ENCODE data around the gene ZNF708. TPM values are rescaled to one million over a fixed set of nuclear protein-coding genes. Genes with fewer than 3 reads are reported as not detected.

The ZNF708 gene
- total and polyA plus RNA-seq, 9 of the 15 experiments (the other 6 are each of a cell fraction or from before 2014, with no cell fraction given) = 2.9 to 11.9 (median 6.7) TPM

GRCh38 chr19:21362291-21362690, 33.1 kb upstream of the ZNF708 start:
- TF ChIP-seq SAP30 (IDR thresholded peaks at IDR 0.05; ENCODE audit: borderline replicate concordance, insufficient read depth, low read depth, low read length, poor library complexity, severe bottlenecking) (no peak), ZNF444 (CRISPR knock-in tag; IDR thresholded peaks at IDR 0.05) (no peak), EWSR1 (IDR thresholded peaks at IDR 0.05; ENCODE audit: borderline replicate concordance, low read depth, partially characterized antibody) (no peak), CHD4 (IDR thresholded peaks at IDR 0.05; ENCODE audit: insufficient read depth, insufficient replicate concordance, low read depth, low read length, poor library complexity, severe bottlenecking) (no peak), ZNF639 (CRISPR knock-in tag; conservative IDR thresholded peaks at IDR 0.05 in 1 of 2, IDR thresholded peaks at IDR 0.05 in 1 of 2) (no peak), ZNF277 (CRISPR knock-in tag; IDR thresholded peaks at IDR 0.05; ENCODE audit: borderline replicate concordance) (no peak)
- ChIA-PET CTCF (ENCODE audit: low intra/inter-chr PET ratio) (no interaction called here), POLR2A (no interaction called here)
- 23% methylated on average over 3 of the region's 3 CpGs for WGBS (ENCODE audit: insufficient coverage, low coverage, missing lambda C conversion rate)
- intact Hi-C loops (cut with micrococcal nuclease) = no loop called here
- Histone ChIP-seq H4K20me1 (replicated peaks; ENCODE audit: control insufficient read depth, insufficient read depth, low read length) (no peaks in the 10 kb centered on the region), H3K4me3 (no peak overlapping the region), H3K27me3 (ENCODE audit: control insufficient read depth in 2 of 2, insufficient read depth in 2 of 2, low read length in 2 of 2) (no peaks in the 10 kb centered on the region), H3K9me1 (ENCODE audit: control insufficient read depth, insufficient read depth, low read length) (no peaks in the 10 kb centered on the region), H3K79me2 (ENCODE audit: control insufficient read depth, insufficient read depth, low read length) (no peaks in the 10 kb centered on the region; the same call in 2 of the 3 replicates), H3K4me2 (ENCODE audit: insufficient read depth, low read length) (no peak overlapping the region), H3K36me3 (ENCODE audit: control insufficient read depth, insufficient read depth, low read length) (peaks cover 9% of the 10 kb centered on the region; the same call in 1 of the 3 replicates), H3K27ac (ENCODE audit: extremely low read depth, low read depth, low read length) (no peak overlapping the region), H3K9me3 (replicated peaks; ENCODE audit: control insufficient read depth, insufficient read depth, low read depth, low read length) (0 out of 2 replicates have a peak, but pooled peaks cover 8% of the 10 kb centered on the region), H3K9ac (ENCODE audit: insufficient read depth in 1 of 2, low read depth in 2 of 2, low read length in 2 of 2) (no peak overlapping the region), H3K4me1 (replicated peaks in 1 of 2; ENCODE audit: control insufficient read depth in 2 of 2, insufficient read depth in 2 of 2, low read length in 2 of 2) (peaks cover 0 to 3% of the 10 kb centered on the region in 2 experiments; a peak in 1 of 5 replicates), H2AFZ (ENCODE audit: low read depth, low read length) (no peak overlapping the region)
- TSS peak; percentile 22 for BruUV-seq (replicated peaks)
- ATAC-seq (no peak), FAIRE-seq (no peak), DNase-seq (ENCODE audit: extremely low read depth in 1 of 4, low spot score in 3 of 4) (no peak)
- in situ Hi-C loops (cut with MboI) = no loop called here

Data from K562 (cell line).